Astrocyte (in vitro differentiated cells and primary cell): ENCODE results near the gene MAP1B. TPM values are rescaled to one million over a fixed set of nuclear protein-coding genes. Genes with fewer than 3 reads are reported as not detected.

ENCODE experiments used
- DNase-seq: peaks from one replicate; pipeline ENCODE4 v3.0.0-alpha.2; 2010; ENCODE audit warnings: low read depth
- FAIRE-seq: peaks from 2 replicates; lab custom pipeline; 2011; peaks lifted over from hg19 to GRCh38; lab: Jason Lieb, UNC
- H2AFZ ChIP-seq: 2 replicates; pipeline ENCODE4 v1.6.0; 2012; ENCODE audit warnings: low read depth, low read length, inconsistent platforms
- H3K27ac ChIP-seq: 2 replicates; pipeline ENCODE4 v1.5.1; 2011; ENCODE audit warnings: low read depth, low read length, inconsistent platforms
- H3K27me3 ChIP-seq: 2 replicates; pipeline ENCODE4 v1.6.0; 2011; ENCODE audit warnings: low read length, inconsistent platforms; ENCODE audit not compliant: insufficient read depth
- H3K36me3 ChIP-seq: 2 replicates; pipeline ENCODE4 v1.5.1; 2011; ENCODE audit warnings: low read length, inconsistent platforms; ENCODE audit not compliant: insufficient read depth
- H3K4me1 ChIP-seq: 2 replicates; pipeline ENCODE4 v1.5.1; 2011; ENCODE audit warnings: low read length, inconsistent platforms; ENCODE audit not compliant: insufficient read depth
- H3K4me2 ChIP-seq: 2 replicates; pipeline ENCODE4 v1.6.0; 2012; ENCODE audit warnings: low read length, inconsistent platforms
- H3K4me3 ChIP-seq: 2 replicates; pipeline ENCODE4 v1.5.1; 2011; ENCODE audit warnings: low read depth, mild to moderate bottlenecking, low read length, inconsistent platforms; ENCODE audit not compliant: insufficient read depth
- H3K79me2 ChIP-seq: 2 replicates; pipeline ENCODE4 v1.6.0; 2012; ENCODE audit warnings: mild to moderate bottlenecking, low read length, inconsistent platforms; ENCODE audit not compliant: insufficient read depth
- H3K9ac ChIP-seq: 2 replicates; pipeline ENCODE4 v1.6.0; 2012; ENCODE audit warnings: mild to moderate bottlenecking, low read length, inconsistent platforms
- H3K9me3 ChIP-seq: 2 replicates; pipeline ENCODE4 v1.5.1; 2012; ENCODE audit warnings: low read depth, mild to moderate bottlenecking, low read length, inconsistent platforms; ENCODE audit not compliant: insufficient read depth
- H4K20me1 ChIP-seq: 2 replicates; pipeline ENCODE4 v1.6.0; 2012; ENCODE audit warnings: low read length, inconsistent platforms; ENCODE audit not compliant: insufficient read depth
- H3K27ac Mint-ChIP-seq: one replicate; pipeline ENCODE4 v1.8.0; 2021; ENCODE audit warnings: mild to moderate bottlenecking, mixed read lengths; ENCODE audit not compliant: unreplicated experiment
- H3K27me3 Mint-ChIP-seq: one replicate; pipeline ENCODE4 v1.8.0; 2021; ENCODE audit warnings: low read depth, mixed read lengths; ENCODE audit not compliant: unreplicated experiment
- H3K36me3 Mint-ChIP-seq: one replicate; pipeline ENCODE4 v1.8.0; 2021; ENCODE audit warnings: low read depth, mixed read lengths; ENCODE audit not compliant: unreplicated experiment
- H3K4me1 Mint-ChIP-seq: one replicate; pipeline ENCODE4 v1.8.0; 2021; ENCODE audit warnings: low read depth, mixed read lengths; ENCODE audit not compliant: unreplicated experiment
- H3K4me3 Mint-ChIP-seq: one replicate; pipeline ENCODE4 v1.8.0; 2021; ENCODE audit warnings: mild to moderate bottlenecking, moderate library complexity, mixed read lengths; ENCODE audit not compliant: unreplicated experiment
- H3K9me3 Mint-ChIP-seq: one replicate; pipeline ENCODE4 v1.8.0; 2021; ENCODE audit warnings: mild to moderate bottlenecking, mixed read lengths; ENCODE audit not compliant: unreplicated experiment
- CTCF ChIP-seq: IDR thresholded peaks from 2 replicates; pipeline ENCODE4 v1.5.1; 2011; ENCODE audit warnings: low read depth, mild to moderate bottlenecking, inconsistent platforms, low read length, moderate library complexity; ENCODE audit not compliant: insufficient read depth
- EZH2 ChIP-seq: IDR thresholded peaks from 2 replicates; pipeline ENCODE4 v1.6.1; 2012; ENCODE audit warnings: mild to moderate bottlenecking, low read length, inconsistent platforms; ENCODE audit not compliant: insufficient read depth
- total RNA-seq: library from RNA; stranded (reverse); gene quantifications from 2 replicates; pipeline ENCODE4 v1.2.1, GENCODE V29; 2021

The MAP1B gene
- total RNA-seq, 1 donor from 2014 or later: 476 TPM

- H3K4me1 ChIP-seq: peaks cover 13% of the 10 kb centered on the region
- H3K4me3 ChIP-seq: no peak overlapping the region
- no peaks in the 10 kb centered on the region for H3K27me3 Mint-ChIP-seq
- no peaks in the 10 kb centered on the region for H4K20me1 ChIP-seq
- H3K4me2 ChIP-seq: no peak overlapping the region
- H3K79me2 ChIP-seq: no peaks in the 10 kb centered on the region
- H3K27ac ChIP-seq: no peak overlapping the region
- peaks cover 50% of the 10 kb centered on the region for H3K36me3 ChIP-seq
- no peak overlapping the region for H3K4me3 Mint-ChIP-seq
- TF ChIP-seq EZH2: no peak
- no peak for TF ChIP-seq CTCF
- no peaks in the 10 kb centered on the region for H3K9me3 Mint-ChIP-seq
- DNase-seq (no peak), FAIRE-seq (no peak)
- H3K27ac Mint-ChIP-seq: no peak overlapping the region
- H3K4me1 Mint-ChIP-seq: peaks cover 16% of the 10 kb centered on the region
- no peaks in the 10 kb centered on the region for H3K9me3 ChIP-seq
- H2AFZ ChIP-seq: no peak overlapping the region
- no peak overlapping the region for H3K9ac ChIP-seq
- H3K36me3 Mint-ChIP-seq: peaks cover 42% of the 10 kb centered on the region
- no peaks in the 10 kb centered on the region for H3K27me3 ChIP-seq
Measured at GRCh38 chr5:72221541-72221940, 114.3 kb downstream of the MAP1B start.

- Histone ChIP-seq H3K9ac (no peak overlapping the region), H3K9me3 (no peaks in the 10 kb centered on the region), H3K4me2 (no peak overlapping the region), H3K4me3 (no peak overlapping the region), H4K20me1 (no peaks in the 10 kb centered on the region), H3K4me1 (peaks cover 13% of the 10 kb centered on the region), H3K36me3 (peaks cover 57% of the 10 kb centered on the region), H3K27ac (no peak overlapping the region), H2AFZ (no peak overlapping the region), H3K27me3 (no peaks in the 10 kb centered on the region), H3K79me2 (no peaks in the 10 kb centered on the region)
- peaks cover 21% of the 10 kb centered on the region for H3K4me1 Mint-ChIP-seq
- no peaks in the 10 kb centered on the region for H3K9me3 Mint-ChIP-seq
- H3K4me3 Mint-ChIP-seq: no peak overlapping the region
- no peak for TF ChIP-seq CTCF
- no peaks in the 10 kb centered on the region for H3K27me3 Mint-ChIP-seq
- H3K27ac Mint-ChIP-seq: no peak overlapping the region
- FAIRE-seq (no peak), DNase-seq (no peak)
- H3K36me3 Mint-ChIP-seq: peaks cover 39% of the 10 kb centered on the region
Measured at GRCh38 chr5:72222521-72222920, 115.2 kb downstream of the MAP1B start.

- H3K4me3 ChIP-seq: no peak overlapping the region
- no peaks in the 10 kb centered on the region for H3K79me2 ChIP-seq
- no peaks in the 10 kb centered on the region for H4K20me1 ChIP-seq
- Mint-ChIP-seq H3K4me3 (no peak overlapping the region), H3K27me3 (no peaks in the 10 kb centered on the region), H3K9me3 (no peaks in the 10 kb centered on the region), H3K27ac (no peak overlapping the region), H3K4me1 (peaks cover 21% of the 10 kb centered on the region), H3K36me3 (peaks cover 32% of the 10 kb centered on the region)
- no peak for DNase-seq
- no peak overlapping the region for H3K4me2 ChIP-seq
- H3K4me1 ChIP-seq: peaks cover 13% of the 10 kb centered on the region
- no peaks in the 10 kb centered on the region for H3K9me3 ChIP-seq
- H3K27me3 ChIP-seq: no peaks in the 10 kb centered on the region
- H2AFZ ChIP-seq: no peak overlapping the region
- H3K9ac ChIP-seq: no peak overlapping the region
- no peak for TF ChIP-seq CTCF
- no peak for TF ChIP-seq EZH2
- H3K27ac ChIP-seq: no peak overlapping the region
- peaks cover 55% of the 10 kb centered on the region for H3K36me3 ChIP-seq
- FAIRE-seq: peak; percentile 5
Measured at GRCh38 chr5:72223371-72223770, 116.1 kb downstream of the MAP1B start.
